Spinal cord (tissue), 10 donors: ENCODE data around the gene BMAL1. TPM values are rescaled to one million over a fixed set of nuclear protein-coding genes. Genes with fewer than 3 reads are reported as not detected.

Experiments
- DNase-seq, 6 donors: peaks; one replicate each; pipeline versions ENCODE4 v3.0.0 to v3.0.0-alpha.2; 2013 to 2015; ENCODE audit warnings: low spot score in 6 of 6, low read depth in 4 of 6
- H3K27ac ChIP-seq: one replicate; pipeline ENCODE4 v1.5.1; 2013; ENCODE audit warnings: low read depth, low read length, control low read depth
- H3K27me3 ChIP-seq: one replicate; pipeline ENCODE4 v1.6.1; 2013; ENCODE audit warnings: low read length; ENCODE audit not compliant: control insufficient read depth, insufficient read depth
- H3K36me3 ChIP-seq: one replicate; pipeline ENCODE4 v1.6.1; 2013; ENCODE audit warnings: low read length; ENCODE audit not compliant: control insufficient read depth, insufficient read depth
- H3K4me1 ChIP-seq: one replicate; pipeline ENCODE4 v1.6.1; 2013; ENCODE audit warnings: low read length; ENCODE audit not compliant: control insufficient read depth, insufficient read depth
- H3K4me3 ChIP-seq: one replicate; pipeline ENCODE4 v1.5.1; 2013; ENCODE audit warnings: low read depth, low read length, control low read depth
- H3K9me3 ChIP-seq: one replicate; pipeline ENCODE4 v1.6.1; 2013; ENCODE audit warnings: low read length; ENCODE audit not compliant: control insufficient read depth, insufficient read depth
- WGBS: methylation state at CpG from one replicate; pipeline ENCODE4 v1.1.5; 2013; ENCODE audit warnings: missing lambda C conversion rate; ENCODE audit not compliant: insufficient coverage; 5-methylcytosine and 5-hydroxymethylcytosine counted together
- polyA plus RNA-seq, 2 donors: library from polyadenylated mRNA; unstranded; fragments of 120-200 nt; gene quantifications; one replicate each; pipeline ENCODE4 v1.2.1, GENCODE V29; 2013; ENCODE audit not compliant: insufficient read length in 2 of 2
- total RNA-seq, 2 donors: library from RNA; depleted of rRNA in 1 of 2; stranded (reverse); fragments of 120-200 nt in 1 of 2; fragments of >200 nt in 1 of 2; gene quantifications; one replicate each; pipeline versions ENCODE4 v1.2.3 to v1.2.4, GENCODE V29; 2013 to 2014
- donor health status: healthy.

The BMAL1 gene
- total and polyA plus RNA-seq, 4 donors: 21.0 to 29.8 (median 25.7) TPM

DNA sequence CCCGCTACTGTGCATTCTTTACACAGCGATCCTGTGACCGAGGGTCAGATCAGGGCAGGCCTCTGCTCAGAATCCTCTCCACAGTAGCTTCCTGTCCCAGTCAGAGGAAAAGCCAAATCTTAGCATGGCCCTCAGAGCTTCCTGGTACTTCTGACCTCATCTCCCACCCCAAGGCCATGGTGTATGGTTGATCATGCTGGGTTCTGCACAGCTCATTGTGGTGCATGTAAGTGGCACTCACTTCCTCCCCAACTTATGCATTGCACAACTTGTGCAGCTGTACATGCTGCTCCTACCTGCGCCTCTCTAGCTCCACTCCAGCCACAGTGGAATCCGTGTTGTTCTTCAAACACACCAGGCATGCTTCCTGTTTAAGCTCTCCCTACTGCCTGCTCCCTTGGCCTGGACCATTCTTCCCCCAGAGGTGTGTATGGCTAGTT is 20.3 kb downstream of the BMAL1 start:
- DNase-seq: no peak
- H3K4me3 ChIP-seq: no peak overlapping the region
- no peaks in the 10 kb centered on the region for H3K36me3 ChIP-seq
- H3K4me1 ChIP-seq: peaks cover 37% of the 10 kb centered on the region
- 80% methylated on average over 1 of the region's 5 CpGs for WGBS
- no peaks in the 10 kb centered on the region for H3K27me3 ChIP-seq
- no peak overlapping the region for H3K27ac ChIP-seq
- no peaks in the 10 kb centered on the region for H3K9me3 ChIP-seq

DNA sequence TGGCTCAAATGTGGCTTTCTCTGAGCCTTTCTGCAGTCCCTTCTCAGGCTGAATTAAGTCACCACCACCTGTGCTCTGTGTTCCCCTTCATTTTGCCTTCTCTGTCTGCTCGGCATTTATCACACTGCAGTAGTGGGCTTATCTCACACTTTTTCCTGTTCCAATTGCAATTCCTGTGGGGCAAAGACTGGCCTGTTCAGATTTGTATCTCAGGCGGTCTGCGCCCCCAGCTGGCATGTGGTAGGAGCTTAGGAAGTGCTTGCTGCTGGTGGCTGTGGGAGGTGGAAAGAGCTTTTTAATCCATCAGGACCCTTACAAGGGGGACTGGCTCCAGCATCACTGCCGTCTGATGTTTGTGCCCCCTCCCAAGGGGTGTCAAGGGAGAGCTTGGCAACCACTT is 21.2 kb downstream of the BMAL1 start:
- H3K9me3 ChIP-seq: no peaks in the 10 kb centered on the region
- H3K27me3 ChIP-seq: no peaks in the 10 kb centered on the region
- WGBS: 57% methylated on average over 1 of the region's 4 CpGs
- no peaks in the 10 kb centered on the region for H3K36me3 ChIP-seq
- H3K4me3 ChIP-seq: no peak overlapping the region
- no peak overlapping the region for H3K27ac ChIP-seq
- DNase-seq: no peak
- peaks cover 34% of the 10 kb centered on the region for H3K4me1 ChIP-seq

DNA sequence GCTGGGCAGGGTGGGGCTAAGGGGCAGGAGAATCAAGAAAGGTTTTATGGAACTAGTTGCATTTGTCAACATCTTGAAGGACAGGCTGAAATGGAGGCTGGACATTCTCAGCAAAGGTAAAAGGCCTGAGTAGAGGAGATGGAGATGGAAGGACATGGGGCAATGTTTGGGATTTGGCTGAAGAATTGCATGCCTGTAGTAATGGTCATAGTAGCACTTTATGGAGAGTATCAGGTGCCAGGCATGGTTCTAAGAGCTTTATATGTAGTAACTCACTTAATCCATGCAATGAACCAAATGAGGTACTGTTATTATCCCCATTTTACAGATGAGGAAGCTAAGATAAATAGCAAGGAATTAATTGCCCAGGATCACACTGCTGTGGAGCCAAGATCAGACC is 23.9 kb downstream of the BMAL1 start:
- no peak overlapping the region for H3K4me3 ChIP-seq
- no peaks in the 10 kb centered on the region for H3K36me3 ChIP-seq
- H3K27ac ChIP-seq: no peak overlapping the region
- H3K9me3 ChIP-seq: no peaks in the 10 kb centered on the region
- peaks cover 31% of the 10 kb centered on the region for H3K4me1 ChIP-seq
- DNase-seq: no peak
- no peaks in the 10 kb centered on the region for H3K27me3 ChIP-seq

DNA sequence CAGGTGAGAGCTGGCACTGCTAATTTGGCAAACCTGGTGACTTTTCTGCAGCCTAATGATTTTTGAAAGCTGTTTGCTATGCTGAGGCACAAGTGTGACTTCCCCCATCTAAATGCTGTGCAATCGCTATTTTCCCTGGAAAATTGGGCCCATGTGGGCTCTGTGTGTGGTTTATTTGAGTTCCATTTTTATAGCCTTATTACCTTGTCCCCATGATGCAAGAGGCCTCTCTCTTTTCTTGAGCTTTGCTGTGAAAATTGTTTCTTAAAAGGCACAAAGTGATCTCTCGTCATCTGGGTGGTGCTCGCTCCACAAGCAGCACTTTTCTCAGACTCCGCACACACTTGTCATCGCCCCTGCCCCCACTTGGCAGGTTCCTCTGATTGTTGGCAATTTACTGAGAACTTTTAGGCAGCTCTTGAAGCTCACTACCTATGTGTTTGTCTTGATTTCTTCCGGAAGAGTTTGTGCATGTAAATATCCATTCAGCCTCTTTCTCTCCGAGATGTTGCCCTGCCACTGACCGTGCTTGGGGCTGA is 24.9 kb downstream of the BMAL1 start:
- Histone ChIP-seq H3K27ac (no peak overlapping the region), H3K4me1 (peaks cover 29% of the 10 kb centered on the region), H3K27me3 (no peaks in the 10 kb centered on the region), H3K4me3 (no peak overlapping the region), H3K9me3 (no peaks in the 10 kb centered on the region), H3K36me3 (no peaks in the 10 kb centered on the region)
- WGBS: 54% methylated on average over 7 of the region's 8 CpGs
- DNase-seq: peak in 1 of 6 donors; percentile 80

DNA sequence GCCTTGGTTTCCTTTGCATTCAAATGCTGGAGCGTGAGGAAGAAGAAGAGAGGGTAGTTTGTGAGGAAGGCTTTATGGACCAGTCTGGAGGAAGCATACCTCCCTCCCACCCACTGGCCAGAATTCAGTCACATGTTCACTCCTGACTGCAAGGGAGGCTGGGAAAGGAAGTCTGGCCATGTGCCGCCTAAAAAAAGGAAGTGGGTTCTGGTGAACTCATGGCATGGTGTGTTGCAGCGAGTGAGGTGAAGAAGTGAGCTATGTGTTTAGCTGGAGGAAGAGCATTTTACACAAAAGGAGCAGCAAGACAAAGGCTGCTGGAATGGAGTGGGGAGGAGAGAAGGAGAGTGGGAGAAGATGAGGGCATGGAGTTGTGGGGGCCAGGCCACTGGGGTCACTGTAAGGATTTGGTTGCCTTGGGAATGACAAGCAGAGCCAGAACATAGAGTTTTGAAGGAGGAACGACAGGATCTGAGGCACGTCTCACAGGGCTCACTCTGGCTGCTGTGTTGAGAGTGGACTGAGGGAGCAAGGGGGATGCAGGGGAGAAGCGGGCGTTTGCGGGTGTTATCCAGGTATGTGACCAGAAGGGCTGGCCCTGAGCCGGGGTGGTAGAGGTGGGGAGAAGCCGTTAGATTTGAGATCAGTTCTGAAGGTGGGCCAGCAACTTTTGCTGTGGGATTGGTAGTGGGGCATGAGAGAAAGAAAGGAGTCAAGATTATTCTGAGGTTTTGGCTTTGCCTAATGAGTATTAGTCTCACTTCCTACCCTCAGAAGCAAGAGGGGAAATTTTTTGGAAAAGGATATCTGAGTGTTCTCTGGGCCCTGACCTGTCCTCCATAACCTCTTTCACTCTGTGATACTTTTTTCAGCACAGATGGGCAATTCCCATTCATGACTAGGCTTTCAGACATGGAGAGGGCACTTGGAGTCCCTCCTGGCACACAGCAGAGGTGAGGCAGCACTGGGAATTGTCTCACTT is 26.4 kb downstream of the BMAL1 start:
- Histone ChIP-seq H3K27ac (no peak overlapping the region), H3K27me3 (no peaks in the 10 kb centered on the region), H3K36me3 (no peaks in the 10 kb centered on the region), H3K9me3 (no peaks in the 10 kb centered on the region), H3K4me1 (peaks cover 28% of the 10 kb centered on the region), H3K4me3 (no peak overlapping the region)
- 92% methylated on average over 7 of the region's 10 CpGs for WGBS
- no peak for DNase-seq

DNA sequence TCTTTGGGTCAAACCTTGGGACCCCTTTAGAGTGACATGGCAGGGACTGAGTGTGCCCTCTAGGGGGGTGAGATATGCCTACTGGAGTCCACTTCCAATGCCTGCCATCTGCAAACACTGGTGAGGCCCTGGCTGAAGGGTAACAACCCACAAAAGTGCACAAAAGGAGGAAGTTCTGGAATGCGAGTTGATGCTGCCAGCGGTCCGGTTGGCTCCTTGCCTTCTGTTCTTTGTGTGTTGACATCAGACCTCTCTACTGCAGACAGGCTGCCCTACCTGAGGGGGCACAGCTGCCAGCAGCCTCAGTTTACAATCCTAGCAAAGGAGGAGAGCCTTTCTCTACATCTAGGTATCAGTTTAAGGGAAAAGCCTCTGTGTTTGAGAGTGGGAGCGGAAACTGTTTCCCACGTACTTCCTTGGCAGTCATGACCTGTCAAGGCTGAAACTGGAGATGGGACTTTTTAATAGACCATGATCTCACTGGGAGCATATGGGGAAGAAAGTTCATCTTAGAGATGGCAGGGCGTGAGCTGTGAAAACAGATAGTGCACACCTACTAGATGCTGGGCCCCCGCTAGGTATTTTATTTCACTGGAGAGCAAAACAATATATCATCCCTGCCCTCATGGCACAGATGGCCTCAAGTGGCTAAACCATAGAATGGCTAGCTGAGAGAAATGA is 27.2 kb downstream of the BMAL1 start:
- Histone ChIP-seq H3K4me3 (no peak overlapping the region), H3K27ac (no peak overlapping the region), H3K9me3 (no peaks in the 10 kb centered on the region), H3K4me1 (peaks cover 22% of the 10 kb centered on the region), H3K27me3 (no peaks in the 10 kb centered on the region), H3K36me3 (no peaks in the 10 kb centered on the region)
- WGBS: 85% methylated on average over 6 of the region's 7 CpGs
- DNase-seq: no peak

DNA sequence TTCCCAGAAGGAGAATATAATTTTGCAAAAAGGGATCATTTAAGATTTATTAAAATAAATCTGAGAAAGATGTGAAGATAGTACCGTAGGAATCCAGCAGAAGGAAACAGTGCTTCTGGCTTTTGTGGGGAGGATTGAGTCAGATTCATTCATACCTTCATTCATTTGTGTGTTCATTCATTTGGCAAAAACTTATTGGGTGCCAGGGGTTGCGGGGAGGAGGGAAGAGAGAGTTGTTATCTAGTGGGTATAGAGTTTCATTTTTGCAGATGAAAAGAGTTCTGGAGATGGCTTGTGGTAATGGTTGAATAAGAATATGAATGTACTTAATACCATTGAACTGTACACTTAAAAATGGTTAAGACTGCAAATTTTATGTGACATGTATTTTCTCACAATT is 31.1 kb downstream of the BMAL1 start:
- Histone ChIP-seq H3K9me3 (no peaks in the 10 kb centered on the region), H3K27me3 (no peaks in the 10 kb centered on the region), H3K4me1 (peaks cover 15% of the 10 kb centered on the region), H3K4me3 (no peak overlapping the region), H3K27ac (no peak overlapping the region), H3K36me3 (peaks cover 8% of the 10 kb centered on the region)
- whole genome bisulfite sequencing: no CpG with 5 or more reads among the region's 2 CpGs
- no peak for DNase-seq

DNA sequence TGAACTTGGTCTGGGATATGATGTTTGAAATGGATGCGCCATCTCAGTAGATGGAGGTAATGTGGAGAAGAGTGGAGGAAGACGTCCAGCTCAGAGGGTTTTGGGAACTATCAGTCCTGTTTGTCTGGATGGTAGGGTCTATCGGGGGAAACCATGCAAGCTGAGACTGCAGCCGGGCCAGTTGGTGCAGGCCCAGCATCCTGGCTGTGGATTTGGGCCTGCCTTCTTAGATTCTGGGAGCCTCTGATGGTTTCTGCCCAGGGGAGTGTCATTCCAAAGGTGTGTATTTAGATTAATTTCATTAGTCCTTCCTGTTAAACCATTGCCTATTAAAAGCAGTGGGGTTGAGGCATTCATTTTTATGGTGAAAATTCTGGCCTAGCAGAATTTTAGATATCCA is 31.6 kb downstream of the BMAL1 start:
- 92% methylated on average over 4 of the region's 4 CpGs for WGBS
- no peaks in the 10 kb centered on the region for H3K9me3 ChIP-seq
- peaks cover 10% of the 10 kb centered on the region for H3K36me3 ChIP-seq

DNA sequence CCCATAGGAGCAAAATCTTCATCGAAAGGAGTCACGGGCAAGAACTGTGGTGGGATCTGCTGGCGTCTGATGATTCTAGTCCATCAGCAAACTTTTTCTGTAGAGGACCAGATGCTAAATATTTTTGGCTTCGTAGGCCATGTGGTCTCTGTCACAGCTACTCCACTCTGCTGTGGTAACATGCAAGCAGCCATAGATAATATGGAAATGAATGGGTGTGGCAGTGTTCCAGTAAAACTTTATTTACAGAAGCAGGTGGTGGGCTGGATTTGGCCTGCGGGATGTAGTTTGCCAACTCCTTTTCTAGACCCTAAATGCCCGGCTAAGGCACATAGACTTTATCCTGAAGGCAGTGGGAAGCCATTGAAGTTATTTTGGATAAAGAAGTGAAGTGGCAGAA is 32.9 kb downstream of the BMAL1 start:
- Histone ChIP-seq H3K27me3 (no peaks in the 10 kb centered on the region), H3K9me3 (no peaks in the 10 kb centered on the region), H3K4me3 (no peak overlapping the region), H3K27ac (no peak overlapping the region), H3K36me3 (peaks cover 10% of the 10 kb centered on the region), H3K4me1 (peaks cover 16% of the 10 kb centered on the region)
- WGBS: 94% methylated on average over 6 of the region's 6 CpGs
- DNase-seq: no peak

More for the DNA sequence above, 31.6 kb downstream of the BMAL1 start:
- H3K4me1 ChIP-seq: peaks cover 15% of the 10 kb centered on the region
- H3K27me3 ChIP-seq: no peaks in the 10 kb centered on the region
- no peak overlapping the region for H3K4me3 ChIP-seq
- no peak for DNase-seq
- no peak overlapping the region for H3K27ac ChIP-seq
